ENCODE data around the gene TSPAN5.

Gene TSPAN5

GRCh38 chr4:98505992-98506391, 152.4 kb downstream of the TSPAN5 start:
- no peak for ATAC-seq
- TF ChIP-seq OSR1 (CRISPR knock-in tag; IDR thresholded peaks at IDR 0.05): no peak
- no peak for TF ChIP-seq ZFP30 (CRISPR knock-in tag; IDR thresholded peaks at IDR 0.05)
- no peak for TF ChIP-seq GLIS3 (CRISPR knock-in tag; IDR thresholded peaks at IDR 0.05)
- no peak for TF ChIP-seq CSRNP3 (CRISPR knock-in tag; IDR thresholded peaks at IDR 0.05)
- TF ChIP-seq TSHZ2 (CRISPR knock-in tag; IDR thresholded peaks at IDR 0.05): no peak
- TF ChIP-seq ESRRG (CRISPR knock-in tag; IDR thresholded peaks at IDR 0.05): no peak
- no peak for TF ChIP-seq RARB (CRISPR knock-in tag; IDR thresholded peaks at IDR 0.05)
- no peak for TF ChIP-seq SNAI2 (CRISPR knock-in tag; IDR thresholded peaks at IDR 0.05)
- TF ChIP-seq ISL1 (CRISPR knock-in tag; IDR thresholded peaks at IDR 0.05): no peak
- no peak for TF ChIP-seq CSDC2 (CRISPR knock-in tag; IDR thresholded peaks at IDR 0.05)
- TF ChIP-seq, protein P1, sequence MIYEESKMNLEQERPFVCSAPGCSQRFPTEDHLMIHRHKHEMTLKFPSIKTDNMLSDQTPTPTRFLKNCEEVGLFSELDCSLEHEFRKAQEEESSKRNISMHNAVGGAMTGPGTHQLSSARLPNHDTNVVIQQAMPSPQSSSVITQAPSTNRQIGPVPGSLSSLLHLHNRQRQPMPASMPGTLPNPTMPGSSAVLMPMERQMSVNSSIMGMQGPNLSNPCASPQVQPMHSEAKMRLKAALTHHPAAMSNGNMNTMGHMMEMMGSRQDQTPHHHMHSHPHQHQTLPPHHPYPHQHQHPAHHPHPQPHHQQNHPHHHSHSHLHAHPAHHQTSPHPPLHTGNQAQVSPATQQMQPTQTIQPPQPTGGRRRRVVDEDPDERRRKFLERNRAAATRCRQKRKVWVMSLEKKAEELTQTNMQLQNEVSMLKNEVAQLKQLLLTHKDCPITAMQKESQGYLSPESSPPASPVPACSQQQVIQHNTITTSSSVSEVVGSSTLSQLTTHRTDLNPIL (CRISPR knock-in tag; IDR thresholded peaks at IDR 0.05; ENCODE audit: low read depth): no peak
- TF ChIP-seq ZFP3 (CRISPR knock-in tag; IDR thresholded peaks at IDR 0.05): no peak
- TF ChIP-seq TOX (CRISPR knock-in tag; IDR thresholded peaks at IDR 0.05; ENCODE audit: borderline replicate concordance): no peak
- TF ChIP-seq PPARA (CRISPR knock-in tag; IDR thresholded peaks at IDR 0.05; ENCODE audit: borderline replicate concordance): no peak
- TF ChIP-seq BACH2 (CRISPR knock-in tag; IDR thresholded peaks at IDR 0.05; ENCODE audit: borderline replicate concordance): no peak
- no peak for TF ChIP-seq ZC3H10 (CRISPR knock-in tag; IDR thresholded peaks at IDR 0.05)
- TF ChIP-seq ZNF8 (CRISPR knock-in tag; IDR thresholded peaks at IDR 0.05): no peak
- TF ChIP-seq ZNF70 (CRISPR knock-in tag; IDR thresholded peaks at IDR 0.05): no peak

DNA sequence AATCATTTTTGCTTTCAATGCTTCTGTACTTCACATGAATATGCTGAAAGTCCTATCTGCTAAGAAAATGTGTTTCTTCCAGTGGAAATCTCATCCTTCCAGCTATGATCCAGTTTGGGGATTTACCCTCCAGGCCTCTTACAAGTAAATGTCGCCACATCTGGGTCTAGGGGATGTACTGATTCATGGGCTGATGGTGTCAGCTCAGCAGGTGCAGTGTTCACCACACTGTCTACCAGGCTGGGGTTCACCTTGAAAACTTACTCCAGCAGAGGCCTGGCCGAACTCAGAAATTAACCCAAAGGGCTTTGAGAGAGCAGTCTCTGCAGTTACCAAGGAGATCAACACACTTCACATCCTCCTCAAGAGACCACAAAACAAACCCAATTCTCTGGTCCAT, 154.3 kb downstream of the TSPAN5 start:
- TF ChIP-seq TSHZ2 (CRISPR knock-in tag; IDR thresholded peaks at IDR 0.05) (no peak), CSDC2 (CRISPR knock-in tag; IDR thresholded peaks at IDR 0.05) (no peak), ARNTL (CRISPR knock-in tag; IDR thresholded peaks at IDR 0.05; ENCODE audit: borderline replicate concordance, low read depth) (no peak), GLIS3 (CRISPR knock-in tag; IDR thresholded peaks at IDR 0.05) (no peak), RARB (CRISPR knock-in tag; IDR thresholded peaks at IDR 0.05) (no peak), ESRRG (CRISPR knock-in tag; IDR thresholded peaks at IDR 0.05) (no peak), ZNF565 (CRISPR knock-in tag; conservative IDR thresholded peaks at IDR 0.05; ENCODE audit: low read depth) (no peak), PATZ1 (CRISPR knock-in tag; IDR thresholded peaks at IDR 0.05; ENCODE audit: borderline replicate concordance) (no peak), ZNF70 (CRISPR knock-in tag; IDR thresholded peaks at IDR 0.05) (no peak), PPARA (CRISPR knock-in tag; IDR thresholded peaks at IDR 0.05; ENCODE audit: borderline replicate concordance) (no peak)
- TF ChIP-seq, protein P1 (CRISPR knock-in tag; IDR thresholded peaks at IDR 0.05; ENCODE audit: low read depth): no peak
- no peak for ATAC-seq

Measured in SK-N-SH treated with all-trans-retinoic acid at 6 μM for 48 hours (cell line).